ENCODE measurements around the gene CCDC13. TPM values are rescaled to one million over a fixed set of nuclear protein-coding genes. Genes with fewer than 3 reads are reported as not detected.

The CCDC13 gene
- total and polyA plus RNA-seq, 2 of the 13 experiments (the other 11 are each of a cell fraction or from before 2014, with no cell fraction given), result 0.22 to 0.51 TPM

DNA sequence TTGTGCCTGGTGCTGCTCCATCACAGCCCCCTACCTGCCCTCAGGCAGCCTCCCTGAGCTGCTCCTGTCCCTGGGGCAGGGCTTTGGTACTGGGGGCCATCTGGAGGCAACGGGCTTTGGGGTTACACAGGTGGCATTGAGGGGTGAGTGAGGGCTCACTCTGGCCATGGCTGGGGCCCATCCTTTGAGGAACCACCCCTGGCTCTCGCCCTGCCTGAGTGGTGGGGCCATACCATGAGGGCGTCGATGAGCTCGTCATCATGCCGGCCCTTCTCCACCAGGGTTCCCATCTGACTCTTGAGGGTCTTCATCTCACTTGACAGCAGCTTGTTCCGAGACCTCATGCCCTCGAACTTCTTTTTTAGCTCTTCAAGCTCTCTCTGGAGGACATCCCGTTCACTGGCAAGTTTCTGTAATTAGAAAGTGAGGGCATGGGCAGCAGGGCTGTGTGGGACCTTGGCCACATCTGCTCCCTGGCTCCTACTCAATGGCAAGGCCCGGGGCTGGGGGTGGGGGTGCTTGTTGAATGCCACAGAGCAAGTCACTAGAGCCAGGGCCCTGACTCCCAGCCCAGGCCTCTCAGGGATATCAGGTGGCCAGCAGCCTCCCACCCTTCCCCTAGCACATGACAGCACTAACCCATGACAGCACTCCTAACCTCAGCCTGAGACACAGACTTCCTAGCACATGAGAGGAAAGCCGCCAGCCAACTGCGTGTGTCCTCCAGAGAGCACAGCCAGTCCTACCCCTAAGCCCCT lies 33.5 kb downstream of the CCDC13 start:
- POLR2A ChIA-PET, result interaction anchor here (1.5 kb wide), 1 partner anchor 7 kb away, joined by 4 read pairs; no protein-coding TSS in a partner anchor
- 69% methylated on average over 11 of the region's 12 CpGs for WGBS (ENCODE audit: low lambda C conversion rate)
- no peak for TF ChIP-seq MXI1 (IDR thresholded peaks at IDR 0.05; ENCODE audit: borderline replicate concordance, low read depth, low read length)
- TF ChIP-seq, protein P1, sequence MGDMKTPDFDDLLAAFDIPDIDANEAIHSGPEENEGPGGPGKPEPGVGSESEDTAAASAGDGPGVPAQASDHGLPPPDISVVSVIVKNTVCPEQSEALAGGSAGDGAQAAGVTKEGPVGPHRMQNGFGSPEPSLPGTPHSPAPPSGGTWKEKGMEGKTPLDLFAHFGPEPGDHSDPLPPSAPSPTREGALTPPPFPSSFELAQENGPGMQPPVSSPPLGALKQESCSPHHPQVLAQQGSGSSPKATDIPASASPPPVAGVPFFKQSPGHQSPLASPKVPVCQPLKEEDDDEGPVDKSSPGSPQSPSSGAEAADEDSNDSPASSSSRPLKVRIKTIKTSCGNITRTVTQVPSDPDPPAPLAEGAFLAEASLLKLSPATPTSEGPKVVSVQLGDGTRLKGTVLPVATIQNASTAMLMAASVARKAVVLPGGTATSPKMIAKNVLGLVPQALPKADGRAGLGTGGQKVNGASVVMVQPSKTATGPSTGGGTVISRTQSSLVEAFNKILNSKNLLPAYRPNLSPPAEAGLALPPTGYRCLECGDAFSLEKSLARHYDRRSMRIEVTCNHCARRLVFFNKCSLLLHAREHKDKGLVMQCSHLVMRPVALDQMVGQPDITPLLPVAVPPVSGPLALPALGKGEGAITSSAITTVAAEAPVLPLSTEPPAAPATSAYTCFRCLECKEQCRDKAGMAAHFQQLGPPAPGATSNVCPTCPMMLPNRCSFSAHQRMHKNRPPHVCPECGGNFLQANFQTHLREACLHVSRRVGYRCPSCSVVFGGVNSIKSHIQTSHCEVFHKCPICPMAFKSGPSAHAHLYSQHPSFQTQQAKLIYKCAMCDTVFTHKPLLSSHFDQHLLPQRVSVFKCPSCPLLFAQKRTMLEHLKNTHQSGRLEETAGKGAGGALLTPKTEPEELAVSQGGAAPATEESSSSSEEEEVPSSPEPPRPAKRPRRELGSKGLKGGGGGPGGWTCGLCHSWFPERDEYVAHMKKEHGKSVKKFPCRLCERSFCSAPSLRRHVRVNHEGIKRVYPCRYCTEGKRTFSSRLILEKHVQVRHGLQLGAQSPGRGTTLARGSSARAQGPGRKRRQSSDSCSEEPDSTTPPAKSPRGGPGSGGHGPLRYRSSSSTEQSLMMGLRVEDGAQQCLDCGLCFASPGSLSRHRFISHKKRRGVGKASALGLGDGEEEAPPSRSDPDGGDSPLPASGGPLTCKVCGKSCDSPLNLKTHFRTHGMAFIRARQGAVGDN (CRISPR knock-in tag; IDR thresholded peaks at IDR 0.05), result peak; percentile 61
- TF ChIP-seq, protein P2, sequence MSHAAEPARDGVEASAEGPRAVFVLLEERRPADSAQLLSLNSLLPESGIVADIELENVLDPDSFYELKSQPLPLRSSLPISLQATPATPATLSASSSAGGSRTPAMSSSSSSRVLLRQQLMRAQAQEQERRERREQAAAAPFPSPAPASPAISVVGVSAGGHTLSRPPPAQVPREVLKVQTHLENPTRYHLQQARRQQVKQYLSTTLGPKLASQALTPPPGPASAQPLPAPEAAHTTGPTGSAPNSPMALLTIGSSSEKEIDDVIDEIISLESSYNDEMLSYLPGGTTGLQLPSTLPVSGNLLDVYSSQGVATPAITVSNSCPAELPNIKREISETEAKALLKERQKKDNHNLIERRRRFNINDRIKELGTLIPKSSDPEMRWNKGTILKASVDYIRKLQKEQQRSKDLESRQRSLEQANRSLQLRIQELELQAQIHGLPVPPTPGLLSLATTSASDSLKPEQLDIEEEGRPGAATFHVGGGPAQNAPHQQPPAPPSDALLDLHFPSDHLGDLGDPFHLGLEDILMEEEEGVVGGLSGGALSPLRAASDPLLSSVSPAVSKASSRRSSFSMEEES (CRISPR knock-in tag; IDR thresholded peaks at IDR 0.05), result peak; percentile 49; the same call in 1 of the 2 replicates
- Histone ChIP-seq H3K4me3 (replicated peaks in 1 of 3; ENCODE audit: insufficient read depth in 1 of 3, low read depth in 2 of 3, low read length in 3 of 3) (no peak overlapping the region), H3K27me3 (ENCODE audit: control insufficient read depth in 1 of 2, insufficient read depth in 2 of 2, low read length in 2 of 2) (no peaks in the 10 kb centered on the region), H3K79me2 (ENCODE audit: insufficient read depth, low read length) (no peaks in the 10 kb centered on the region), H3K4me2 (ENCODE audit: low read depth, low read length) (no peak overlapping the region), H3K27ac (ENCODE audit: extremely low read length, insufficient read depth, low read length) (no peak overlapping the region), H3K4me1 (ENCODE audit: insufficient read depth, low read length) (peaks cover 43% of the 10 kb centered on the region), H2AFZ (ENCODE audit: low read length) (no peak overlapping the region), H3K9me3 (ENCODE audit: low read length) (no peaks in the 10 kb centered on the region), H3K36me3 (replicated peaks in 1 of 2; ENCODE audit: control insufficient read depth in 1 of 2, insufficient read depth in 2 of 2, low read length in 2 of 2) (no peaks in the 10 kb centered on the region), H4K20me1 (ENCODE audit: insufficient read depth, low read length) (no peaks in the 10 kb centered on the region), H3K9ac (ENCODE audit: insufficient read depth, low read depth, low read length) (no peak overlapping the region)
- DNase-seq (ENCODE audit: low spot score) (peak; percentile 58), FAIRE-seq (no peak), ATAC-seq (peak; percentile 69)
- in situ Hi-C loops (cut with HindIII; ENCODE audit: extremely low pct_ligation_motif_present, low pct_unique_long_range_greater_than_20kb), result no loop called here
- no TSS peak for BruUV-seq (replicated peaks)
- CTCF ChIA-PET (ENCODE audit: low intra/inter-chr PET ratio, low total read pairs), result no interaction called here
- intact Hi-C loops (cut with micrococcal nuclease; ENCODE audit: unreplicated experiment), result no loop called here

All from HepG2 (cell line).